HG03432 (cell line): Measurements from ENCODE around the gene CRYAB.
A peak's percentile ranks its signal among the peaks of the same experiment; 100 is the strongest.

Experiments
- ATAC-seq: cut with Tn5 transposase; IDR thresholded peaks from one replicate; pipeline ENCODE4 v1.9.1; 2021; ENCODE audit warnings: mild to moderate bottlenecking, moderate library complexity; ENCODE audit not compliant: unreplicated experiment

CRYAB gene

GRCh38 chr11:111911563-111912401 is at the start of gene CRYAB:
Gene CRYAB (minus strand): TSS chr11:111911770. CDS start chr11:111911724, 46 bp downstream.
- ATAC-seq, result no peak

GRCh38 chr11:111960916-111961315 is 49.3 kb upstream of the CRYAB start:
- no peak for ATAC-seq

GRCh38 chr11:111957663-111958444 is 46.3 kb upstream of the CRYAB start:
- no peak for ATAC-seq

GRCh38 chr11:111954154-111954553 is 42.6 kb upstream of the CRYAB start:
- no peak for ATAC-seq

- ATAC-seq, result no peak
Measured at GRCh38 chr11:111951565-111951964, 40.0 kb upstream of the CRYAB start.

GRCh38 chr11:111949519-111950426 is 38.2 kb upstream of the CRYAB start:
- no peak for ATAC-seq

- ATAC-seq, result no peak
Measured at GRCh38 chr11:111947143-111947542, 35.6 kb upstream of the CRYAB start.

GRCh38 chr11:111946499-111946898 is 34.9 kb upstream of the CRYAB start:
- no peak for ATAC-seq

GRCh38 chr11:111945198-111945597 is 33.6 kb upstream of the CRYAB start:
- no peak for ATAC-seq

- ATAC-seq, result no peak
Measured at GRCh38 chr11:111944651-111945051, 33.1 kb upstream of the CRYAB start.

- no peak for ATAC-seq
Measured at GRCh38 chr11:111944139-111944538, 32.6 kb upstream of the CRYAB start.

- ATAC-seq, result no peak
Measured at GRCh38 chr11:111942829-111943228, 31.3 kb upstream of the CRYAB start.

- no peak for ATAC-seq
Measured at GRCh38 chr11:111941963-111942362, 30.4 kb upstream of the CRYAB start.

- no peak for ATAC-seq
Measured at GRCh38 chr11:111939836-111940604, 28.4 kb upstream of the CRYAB start.

GRCh38 chr11:111938687-111939160 is 27.2 kb upstream of the CRYAB start:
- ATAC-seq, result peak; percentile 94

- no peak for ATAC-seq
Measured at GRCh38 chr11:111937844-111938243, 26.3 kb upstream of the CRYAB start.

- no peak for ATAC-seq
Measured at GRCh38 chr11:111937461-111937769, 25.8 kb upstream of the CRYAB start.

- no peak for ATAC-seq
Measured at GRCh38 chr11:111936040-111936540, 24.5 kb upstream of the CRYAB start.

GRCh38 chr11:111935317-111936039 is 23.9 kb upstream of the CRYAB start:
- ATAC-seq, result no peak
